Fibroblast of skin of abdomen (primary cell): ENCODE measurements around the gene NLRP11. TPM values are rescaled to one million over a fixed set of nuclear protein-coding genes. Genes with fewer than 3 reads are reported as not detected.

ENCODE experiments used
- DNase-seq: peaks from one replicate; pipeline ENCODE4 v3.0.0-alpha.2; 2013
- polyA plus RNA-seq, 2 experiments: library from polyadenylated mRNA; unstranded; fragments of 120-200 nt; gene quantifications; one replicate each; pipeline ENCODE4 v1.2.1, GENCODE V29; 2013; ENCODE audit not compliant: insufficient read length in 2 of 2

Gene NLRP11
- polyA plus RNA-seq (2013, experiment 1 of 2; ENCODE audit: insufficient read length) = not detected
- polyA plus RNA-seq (2013, experiment 2 of 2; ENCODE audit: insufficient read length) = not detected

GRCh38 chr19:55831846-55832245 is at the start of gene NLRP11:
NLRP11 (minus strand) TSS chr19:55831999; CDS start chr19:55818174, 13,825 bp downstream.
- no peak for DNase-seq

GRCh38 chr19:55877211-55877610 is 45.4 kb upstream of the NLRP11 start:
- no peak for DNase-seq

- no peak for DNase-seq
These were observed 38.9 kb upstream of the NLRP11 start for GRCh38 chr19:55870736-55871135.

GRCh38 chr19:55867101-55867500 is 35.3 kb upstream of the NLRP11 start:
- DNase-seq = no peak

- DNase-seq = no peak
These were observed 34.7 kb upstream of the NLRP11 start for GRCh38 chr19:55866521-55866920.

- no peak for DNase-seq
These were observed 27.2 kb upstream of the NLRP11 start for GRCh38 chr19:55858969-55859368.

GRCh38 chr19:55858401-55858800 is 26.6 kb upstream of the NLRP11 start:
- DNase-seq = no peak

- DNase-seq = no peak
These were observed 26.2 kb upstream of the NLRP11 start for GRCh38 chr19:55857974-55858373.

GRCh38 chr19:55857149-55857548 is 25.4 kb upstream of the NLRP11 start:
- no peak for DNase-seq

GRCh38 chr19:55855160-55855559 is 23.4 kb upstream of the NLRP11 start:
- no peak for DNase-seq

- DNase-seq = no peak
These were observed 7.1 kb upstream of the NLRP11 start for GRCh38 chr19:55838906-55839305.

GRCh38 chr19:55838251-55838650 is 6.5 kb upstream of the NLRP11 start:
- no peak for DNase-seq

- no peak for DNase-seq
These were observed 4.5 kb upstream of the NLRP11 start, which contains the start of gene NLRP4 for GRCh38 chr19:55836340-55836739. NLRP4 (plus strand) TSS chr19:55836540; CDS start chr19:55852081, 15,541 bp downstream.

- DNase-seq = no peak
These were observed 877 bp upstream of the NLRP11 start for GRCh38 chr19:55832676-55833075.

GRCh38 chr19:55830656-55831055 is 1.1 kb downstream of the NLRP11 start:
- DNase-seq = no peak

GRCh38 chr19:55820037-55820436 is 11.8 kb downstream of the NLRP11 start:
- no peak for DNase-seq

GRCh38 chr19:55813906-55814305 is 17.9 kb downstream of the NLRP11 start:
- DNase-seq = no peak

- DNase-seq = no peak
These were observed 19.4 kb downstream of the NLRP11 start for GRCh38 chr19:55812449-55812848.

- DNase-seq = no peak
These were observed 20.5 kb downstream of the NLRP11 start for GRCh38 chr19:55811340-55811739.

- no peak for DNase-seq
These were observed 22.3 kb downstream of the NLRP11 start for GRCh38 chr19:55809381-55810058.

- no peak for DNase-seq
These were observed 29.5 kb downstream of the NLRP11 start for GRCh38 chr19:55802281-55802680.

- no peak for DNase-seq
These were observed 30.4 kb downstream of the NLRP11 start for GRCh38 chr19:55801416-55801815.

- no peak for DNase-seq
These were observed 36.8 kb downstream of the NLRP11 start for GRCh38 chr19:55795021-55795420.

GRCh38 chr19:55781112-55781511 is 50.7 kb downstream of the NLRP11 start:
- DNase-seq = no peak

GRCh38 chr19:55778331-55778730 is 53.5 kb downstream of the NLRP11 start:
- no peak for DNase-seq
